ENCODE results near the gene SPACA6. TPM values are rescaled to one million over a fixed set of nuclear protein-coding genes. Genes with fewer than 3 reads are reported as not detected.
A peak's percentile ranks its signal among the peaks of the same experiment; 100 is the strongest.

Gene SPACA6
- total and polyA plus RNA-seq, 2 donors (not counting 1 experiment from before 2014, with no cell fraction given) = 5.5 to 8.6 TPM

- H3K9ac ChIP-seq (ENCODE audit: insufficient read depth, low read length) = peak overlapping the region; percentile 53
- peak overlapping the region; percentile 63 to 98 (median 76) for H3K4me3 ChIP-seq (replicated peaks in 1 of 4; ENCODE audit: control extremely low read depth in 1 of 4, insufficient read depth in 1 of 4, low read depth in 3 of 4, low read length in 4 of 4)
- no peak for DNase-seq (ENCODE audit: low read depth in 2 of 2)
- no peaks in the 10 kb centered on the region for H3K9me3 ChIP-seq (ENCODE audit: control insufficient read depth, insufficient read depth, low read depth, low read length)
- H2AFZ ChIP-seq (ENCODE audit: low read length) = no peak overlapping the region
- peak overlapping the region; percentile 93 for H3K4me2 ChIP-seq (ENCODE audit: extremely low read depth, insufficient read depth, low read length)
- H3K4me1 ChIP-seq (ENCODE audit: control insufficient read depth, extremely low read depth, insufficient read depth, low read length) = peaks cover 14% of the 10 kb centered on the region
- no peaks in the 10 kb centered on the region for H3K27me3 ChIP-seq (ENCODE audit: control insufficient read depth, insufficient read depth, low read length)
- H4K20me1 ChIP-seq (ENCODE audit: control insufficient read depth, extremely low read depth, insufficient read depth, low read length) = no peaks in the 10 kb centered on the region
- H3K36me3 ChIP-seq (ENCODE audit: control insufficient read depth, insufficient read depth, low read length) = peaks cover 21% of the 10 kb centered on the region
- H3K27ac ChIP-seq (ENCODE audit: insufficient read depth, low read length) = peak overlapping the region; percentile 54
- H3K79me2 ChIP-seq (ENCODE audit: control insufficient read depth, insufficient read depth, low read length) = peaks cover 68% of the 10 kb centered on the region
- TF ChIP-seq EZH2 (IDR thresholded peaks at IDR 0.05; ENCODE audit: low read length, missing control alignments) (no peak), CTCF (conservative IDR thresholded peaks at IDR 0.05 in 1 of 2, IDR thresholded peaks at IDR 0.05 in 1 of 2; ENCODE audit: low read depth in 1 of 2, low read length in 2 of 2) (no peak)
Observed at GRCh38 chr19:51691584-51692428, 1.3 kb upstream of the SPACA6 start.

DNA sequence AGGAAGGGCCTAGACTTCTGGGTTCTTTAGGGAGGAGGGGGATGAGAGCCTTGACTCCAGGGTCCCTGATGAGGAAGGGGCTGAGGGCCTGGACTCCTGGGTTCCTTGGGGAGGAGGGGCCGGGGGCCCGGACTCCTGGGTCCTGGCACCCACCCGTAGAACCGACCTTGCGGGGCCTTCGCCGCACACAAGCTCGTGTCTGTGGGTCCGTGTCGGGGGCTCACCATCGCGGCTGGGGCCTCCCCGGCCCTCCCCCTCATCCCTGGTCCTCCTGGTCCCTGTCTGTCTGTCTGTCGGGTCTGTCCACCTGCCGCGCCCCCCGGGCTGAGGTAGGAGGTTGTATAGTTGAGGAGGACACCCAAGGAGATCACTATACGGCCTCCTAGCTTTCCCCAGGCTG, 662 bp upstream of the SPACA6 start:
- Histone ChIP-seq H3K4me3 (replicated peaks in 1 of 4; ENCODE audit: control extremely low read depth in 1 of 4, insufficient read depth in 1 of 4, low read depth in 3 of 4, low read length in 4 of 4) (peak overlapping the region; percentile 30 to 98 (median 75)), H2AFZ (ENCODE audit: low read length) (no peak overlapping the region), H3K36me3 (ENCODE audit: control insufficient read depth, insufficient read depth, low read length) (peaks cover 21% of the 10 kb centered on the region), H3K27me3 (ENCODE audit: control insufficient read depth, insufficient read depth, low read length) (no peaks in the 10 kb centered on the region), H3K4me1 (ENCODE audit: control insufficient read depth, extremely low read depth, insufficient read depth, low read length) (peaks cover 14% of the 10 kb centered on the region), H3K27ac (ENCODE audit: insufficient read depth, low read length) (no peak overlapping the region), H3K9ac (ENCODE audit: insufficient read depth, low read length) (peak overlapping the region; percentile 36), H3K9me3 (ENCODE audit: control insufficient read depth, insufficient read depth, low read depth, low read length) (no peaks in the 10 kb centered on the region), H3K4me2 (ENCODE audit: extremely low read depth, insufficient read depth, low read length) (no peak overlapping the region), H3K79me2 (ENCODE audit: control insufficient read depth, insufficient read depth, low read length) (peaks cover 68% of the 10 kb centered on the region), H4K20me1 (ENCODE audit: control insufficient read depth, extremely low read depth, insufficient read depth, low read length) (no peaks in the 10 kb centered on the region)
- no peak for DNase-seq (ENCODE audit: low read depth in 2 of 2)
- no peak for TF ChIP-seq EZH2 (IDR thresholded peaks at IDR 0.05; ENCODE audit: low read length, missing control alignments)

- H3K9me3 ChIP-seq (ENCODE audit: control insufficient read depth, insufficient read depth, low read depth, low read length) = no peaks in the 10 kb centered on the region
- H3K4me2 ChIP-seq (ENCODE audit: extremely low read depth, insufficient read depth, low read length) = no peak overlapping the region
- TF ChIP-seq EZH2 (IDR thresholded peaks at IDR 0.05; ENCODE audit: low read length, missing control alignments) (no peak), CTCF (conservative IDR thresholded peaks at IDR 0.05 in 1 of 2, IDR thresholded peaks at IDR 0.05 in 1 of 2; ENCODE audit: low read depth in 1 of 2, low read length in 2 of 2) (no peak)
- no peak overlapping the region for H3K9ac ChIP-seq (ENCODE audit: insufficient read depth, low read length)
- H4K20me1 ChIP-seq (ENCODE audit: control insufficient read depth, extremely low read depth, insufficient read depth, low read length) = no peaks in the 10 kb centered on the region
- H3K27me3 ChIP-seq (ENCODE audit: control insufficient read depth, insufficient read depth, low read length) = no peaks in the 10 kb centered on the region
- H3K79me2 ChIP-seq (ENCODE audit: control insufficient read depth, insufficient read depth, low read length) = peaks cover 73% of the 10 kb centered on the region
- no peak overlapping the region for H2AFZ ChIP-seq (ENCODE audit: low read length)
- peaks cover 5% of the 10 kb centered on the region for H3K4me1 ChIP-seq (ENCODE audit: control insufficient read depth, extremely low read depth, insufficient read depth, low read length)
- H3K36me3 ChIP-seq (ENCODE audit: control insufficient read depth, insufficient read depth, low read length) = peaks cover 26% of the 10 kb centered on the region
- no peak for DNase-seq (ENCODE audit: low read depth in 2 of 2)
- no peak overlapping the region for H3K4me3 ChIP-seq (replicated peaks in 1 of 4; ENCODE audit: control extremely low read depth in 1 of 4, insufficient read depth in 1 of 4, low read depth in 3 of 4, low read length in 4 of 4)
- no peak overlapping the region for H3K27ac ChIP-seq (ENCODE audit: insufficient read depth, low read length)
Observed at GRCh38 chr19:51693819-51694218, 689 bp downstream of the SPACA6 start.

All from fibroblast of lung (primary cell).